Glutamatergic neuron (in vitro differentiated cells): ENCODE measurements around the gene CDH23. TPM values are rescaled to one million over a fixed set of nuclear protein-coding genes. Genes with fewer than 3 reads are reported as not detected.

Experiments used
- DNase-seq: peaks from one replicate; pipeline ENCODE4 v3.0.0; 2022
- H3K27ac Mint-ChIP-seq: one replicate; pipeline ENCODE4 v1.8.0; 2020; ENCODE audit warnings: mild to moderate bottlenecking, mixed read lengths, inconsistent platforms; ENCODE audit not compliant: unreplicated experiment
- H3K27me3 Mint-ChIP-seq: one replicate; pipeline ENCODE4 v1.8.0; 2020; ENCODE audit warnings: mild to moderate bottlenecking, moderate library complexity, mixed read lengths, inconsistent platforms; ENCODE audit not compliant: unreplicated experiment
- H3K36me3 Mint-ChIP-seq: one replicate; pipeline ENCODE4 v1.8.0; 2020; ENCODE audit warnings: mild to moderate bottlenecking, mixed read lengths, inconsistent platforms; ENCODE audit not compliant: unreplicated experiment
- H3K4me1 Mint-ChIP-seq: one replicate; pipeline ENCODE4 v1.8.0; 2020; ENCODE audit warnings: mild to moderate bottlenecking, low read depth, mixed read lengths, inconsistent platforms; ENCODE audit not compliant: unreplicated experiment
- H3K4me3 Mint-ChIP-seq: one replicate; pipeline ENCODE4 v1.8.0; 2020; ENCODE audit warnings: mild to moderate bottlenecking, mixed read lengths, inconsistent platforms; ENCODE audit not compliant: unreplicated experiment
- H3K9me3 Mint-ChIP-seq: one replicate; pipeline ENCODE4 v1.8.0; 2020; ENCODE audit warnings: mild to moderate bottlenecking, moderate library complexity, mixed read lengths, inconsistent platforms; ENCODE audit not compliant: unreplicated experiment
- total RNA-seq: library from RNA; stranded (reverse); fragmentation: NEBNext Ultra II Directional; extraction: Animal tissue kit (Norgen Biotek cat#: 25700); gene quantifications from one replicate; pipeline ENCODE4 v1.2.1, GENCODE V29; 2021; ENCODE audit not compliant: unreplicated experiment
- TF ChIP-seq, protein P1 (sequence below): fragments of 200-600 bp; sonication (generic); IDR thresholded peaks from one replicate; pipeline ENCODE4 v1.5.0; 2021; ENCODE audit not compliant: partially characterized antibody, unreplicated experiment

The CDH23 gene
- total RNA-seq, 1 donor from 2014 or later = 2.0 TPM

DNA sequence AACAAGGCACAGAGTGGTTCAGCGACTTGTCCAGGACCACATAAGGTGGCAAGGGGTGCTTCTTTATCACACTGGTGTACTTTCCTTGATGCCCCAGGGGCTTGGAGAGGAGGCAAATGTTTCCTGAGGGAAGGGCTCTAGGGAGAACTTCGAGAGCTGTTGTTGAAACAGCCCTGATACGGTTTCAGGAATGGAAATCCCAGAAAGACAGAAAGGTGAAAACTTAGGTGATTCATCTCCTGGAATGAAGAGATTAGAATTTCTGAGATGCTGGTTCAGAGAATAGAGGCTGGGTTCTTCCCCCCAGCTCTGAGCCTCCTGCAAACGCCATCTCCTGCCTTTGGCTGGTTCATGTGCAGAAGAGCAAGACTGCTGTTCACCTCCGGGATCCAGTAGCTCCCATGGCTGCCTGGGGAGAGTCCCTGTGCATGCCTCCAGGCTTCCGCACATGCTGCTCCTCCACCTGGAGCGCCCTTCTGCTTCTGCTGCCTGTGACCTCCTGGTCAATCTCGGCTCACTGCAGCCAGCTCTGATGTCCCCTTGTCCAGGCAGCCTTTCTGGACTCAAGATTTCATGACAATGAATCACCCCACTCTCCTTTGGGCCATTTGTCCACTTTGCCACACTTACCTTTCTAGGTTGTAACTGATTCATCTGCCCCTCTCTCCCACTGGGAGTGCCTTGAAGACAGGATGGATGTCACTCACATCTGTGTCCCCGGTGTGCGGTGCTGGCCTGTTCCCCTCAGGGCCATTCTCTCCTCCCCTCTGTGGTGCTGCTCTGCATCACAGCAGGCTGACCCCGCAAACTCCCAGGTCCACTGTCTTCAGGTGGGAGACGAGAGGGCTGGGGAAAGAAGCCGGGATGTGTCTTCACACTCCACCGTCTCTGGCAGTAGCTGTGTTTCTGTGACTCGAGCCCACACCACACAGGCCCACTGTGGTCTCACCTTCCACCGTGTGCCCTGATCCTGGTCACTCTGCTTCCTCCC lies 3.6 kb upstream of the CDH23 start:
- Mint-ChIP-seq H3K4me3 (no peak overlapping the region), H3K4me1 (peaks cover 14% of the 10 kb centered on the region), H3K36me3 (peaks cover 1% of the 10 kb centered on the region), H3K27ac (no peak overlapping the region), H3K9me3 (peaks cover 6% of the 10 kb centered on the region), H3K27me3 (peaks cover 11% of the 10 kb centered on the region)
- TF ChIP-seq, protein P1, sequence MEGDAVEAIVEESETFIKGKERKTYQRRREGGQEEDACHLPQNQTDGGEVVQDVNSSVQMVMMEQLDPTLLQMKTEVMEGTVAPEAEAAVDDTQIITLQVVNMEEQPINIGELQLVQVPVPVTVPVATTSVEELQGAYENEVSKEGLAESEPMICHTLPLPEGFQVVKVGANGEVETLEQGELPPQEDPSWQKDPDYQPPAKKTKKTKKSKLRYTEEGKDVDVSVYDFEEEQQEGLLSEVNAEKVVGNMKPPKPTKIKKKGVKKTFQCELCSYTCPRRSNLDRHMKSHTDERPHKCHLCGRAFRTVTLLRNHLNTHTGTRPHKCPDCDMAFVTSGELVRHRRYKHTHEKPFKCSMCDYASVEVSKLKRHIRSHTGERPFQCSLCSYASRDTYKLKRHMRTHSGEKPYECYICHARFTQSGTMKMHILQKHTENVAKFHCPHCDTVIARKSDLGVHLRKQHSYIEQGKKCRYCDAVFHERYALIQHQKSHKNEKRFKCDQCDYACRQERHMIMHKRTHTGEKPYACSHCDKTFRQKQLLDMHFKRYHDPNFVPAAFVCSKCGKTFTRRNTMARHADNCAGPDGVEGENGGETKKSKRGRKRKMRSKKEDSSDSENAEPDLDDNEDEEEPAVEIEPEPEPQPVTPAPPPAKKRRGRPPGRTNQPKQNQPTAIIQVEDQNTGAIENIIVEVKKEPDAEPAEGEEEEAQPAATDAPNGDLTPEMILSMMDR = no peak
- DNase-seq = no peak

DNA sequence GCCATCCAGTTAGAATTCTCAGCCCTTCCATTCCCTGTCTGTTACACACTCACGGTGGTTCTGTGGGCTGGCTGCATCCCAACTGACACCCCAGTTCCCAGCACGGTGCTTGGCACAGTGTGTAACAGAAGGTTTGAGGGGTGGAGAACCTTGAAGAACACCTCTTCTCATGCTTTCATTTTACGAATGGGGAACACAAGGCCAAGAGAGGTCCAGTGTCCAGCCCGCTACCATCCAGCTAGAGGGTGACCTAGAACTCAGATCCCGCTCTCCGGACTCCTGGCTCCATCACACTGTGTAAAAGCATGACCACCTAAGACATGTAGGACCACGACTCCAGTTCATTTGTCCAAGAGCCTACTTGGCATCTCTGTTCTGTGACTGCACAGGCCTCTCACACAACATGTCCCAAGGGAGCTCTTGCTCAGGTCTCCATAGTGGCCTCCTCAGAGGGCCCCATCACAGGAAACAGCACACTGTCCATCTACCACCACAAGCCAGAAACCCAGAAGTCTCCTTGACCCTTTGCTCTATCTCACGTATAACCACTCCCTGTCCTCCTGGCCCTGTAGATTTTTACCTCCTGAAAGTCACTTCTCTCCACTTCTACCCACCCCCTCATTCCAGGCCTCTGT lies 2.8 kb upstream of the CDH23 start:
- DNase-seq = no peak
- H3K9me3 Mint-ChIP-seq = peaks cover 8% of the 10 kb centered on the region
- peaks cover 5% of the 10 kb centered on the region for H3K36me3 Mint-ChIP-seq
- TF ChIP-seq, protein P1 = no peak
- H3K4me1 Mint-ChIP-seq = peaks cover 15% of the 10 kb centered on the region
- H3K27ac Mint-ChIP-seq = no peak overlapping the region
- H3K4me3 Mint-ChIP-seq = no peak overlapping the region
- peaks cover 12% of the 10 kb centered on the region for H3K27me3 Mint-ChIP-seq

DNA sequence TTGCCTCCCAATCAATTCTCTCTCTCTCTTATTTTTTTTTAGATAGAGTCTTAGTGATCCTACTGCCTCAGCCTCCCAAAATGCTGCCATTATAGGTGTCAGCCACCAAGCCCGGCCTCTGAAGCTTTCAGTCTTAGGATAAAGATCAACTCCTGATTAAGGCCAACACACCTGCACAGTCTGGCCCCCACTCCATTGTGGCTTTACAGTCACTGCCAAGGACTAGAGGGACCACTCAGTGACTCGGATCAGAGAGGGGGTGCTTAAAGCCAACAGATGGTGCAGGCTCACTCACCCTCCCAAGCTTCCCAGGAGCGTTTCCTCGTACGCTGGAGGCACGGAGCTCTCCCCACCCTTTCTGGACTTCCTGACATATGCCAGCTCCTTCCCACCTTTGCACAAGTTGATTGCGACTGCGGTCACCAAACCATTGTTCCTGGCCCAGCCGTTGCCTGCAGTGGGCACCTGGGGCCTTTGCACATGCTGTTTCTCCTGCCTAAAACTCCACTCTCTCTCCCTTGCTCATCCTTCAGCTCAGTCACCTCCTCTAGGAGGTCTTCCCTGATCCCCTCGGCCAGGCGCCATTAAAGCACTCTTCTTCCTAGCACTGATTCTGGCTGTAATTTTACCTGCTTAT lies 1.7 kb upstream of the CDH23 start:
- H3K9me3 Mint-ChIP-seq = peaks cover 6% of the 10 kb centered on the region
- TF ChIP-seq, protein P1 = no peak
- H3K4me3 Mint-ChIP-seq = no peak overlapping the region
- peaks cover 5% of the 10 kb centered on the region for H3K36me3 Mint-ChIP-seq
- peaks cover 12% of the 10 kb centered on the region for H3K27me3 Mint-ChIP-seq
- H3K4me1 Mint-ChIP-seq = peaks cover 15% of the 10 kb centered on the region
- H3K27ac Mint-ChIP-seq = no peak overlapping the region
- no peak for DNase-seq

DNA sequence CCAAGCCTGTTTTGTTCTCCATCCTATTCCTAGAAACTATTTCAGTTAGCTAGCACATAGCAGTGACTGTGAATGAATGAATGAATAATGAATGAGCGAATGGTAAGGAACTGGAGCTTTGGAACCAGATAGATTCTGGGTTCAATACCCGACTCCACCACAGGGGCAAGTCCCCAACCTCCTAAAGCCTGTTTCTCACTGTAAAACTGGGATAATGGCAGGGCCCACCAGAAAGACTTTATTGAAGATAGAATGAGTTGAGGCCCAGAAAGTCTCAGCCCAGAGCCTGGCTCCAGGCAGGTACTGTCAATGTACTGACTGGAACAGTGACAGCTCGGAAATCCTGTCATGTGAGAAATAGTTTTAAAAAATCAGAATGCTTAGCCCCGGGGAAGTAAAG lies 1.1 kb upstream of the CDH23 start:
- H3K27ac Mint-ChIP-seq = no peak overlapping the region
- H3K27me3 Mint-ChIP-seq = peaks cover 15% of the 10 kb centered on the region
- TF ChIP-seq, protein P1 = peak; percentile 43
- peak overlapping the region; percentile 47 for H3K4me3 Mint-ChIP-seq
- no peak for DNase-seq
- peaks cover 5% of the 10 kb centered on the region for H3K36me3 Mint-ChIP-seq
- H3K9me3 Mint-ChIP-seq = peaks cover 6% of the 10 kb centered on the region
- H3K4me1 Mint-ChIP-seq = peaks cover 15% of the 10 kb centered on the region
